Astrocyte of the cerebellum (primary cell): ENCODE measurements around the gene RBP3.

Experiments used
- DNase-seq: peaks from one replicate; pipeline ENCODE4 v3.0.0-alpha.2; 2011; ENCODE audit warnings: low read depth
- H3K4me3 ChIP-seq: 2 replicates; pipeline ENCODE4 v1.5.1; 2011; ENCODE audit warnings: mild to moderate bottlenecking, low read depth, low read length, moderate library complexity
- in situ Hi-C: cut with HindIII; loops from 2 replicates; pipeline ENCODE4 v1.10.0; 2017; ENCODE audit warnings: low sequenced_read_pairs
- TF ChIP-seq, protein P1 (sequence below): IDR thresholded peaks from 2 replicates; pipeline ENCODE4 v1.5.1; 2012; ENCODE audit warnings: low read length, low read depth, moderate library complexity, mild to moderate bottlenecking; ENCODE audit errors: missing control alignments

Gene RBP3

DNA sequence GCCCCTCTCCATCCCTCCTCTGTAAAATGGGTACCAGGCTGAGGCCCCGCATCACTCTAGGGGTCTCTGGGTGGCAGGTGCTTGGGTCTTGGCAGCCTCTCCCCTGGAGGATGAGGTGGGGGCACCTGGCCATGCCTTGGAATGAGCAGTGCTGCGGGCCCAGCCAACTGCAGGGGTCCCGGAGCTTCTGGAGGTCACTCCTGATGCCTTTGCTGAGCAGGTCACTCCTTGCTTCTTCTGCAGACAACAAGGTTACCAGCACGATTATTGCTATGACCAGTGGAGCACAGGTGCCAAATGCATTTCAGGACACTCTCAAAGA, 58.3 kb downstream of the RBP3 start:
- in situ Hi-C loops: no loop called here
- no peak for DNase-seq
- H3K4me3 ChIP-seq: no peak overlapping the region
- TF ChIP-seq, protein P1, sequence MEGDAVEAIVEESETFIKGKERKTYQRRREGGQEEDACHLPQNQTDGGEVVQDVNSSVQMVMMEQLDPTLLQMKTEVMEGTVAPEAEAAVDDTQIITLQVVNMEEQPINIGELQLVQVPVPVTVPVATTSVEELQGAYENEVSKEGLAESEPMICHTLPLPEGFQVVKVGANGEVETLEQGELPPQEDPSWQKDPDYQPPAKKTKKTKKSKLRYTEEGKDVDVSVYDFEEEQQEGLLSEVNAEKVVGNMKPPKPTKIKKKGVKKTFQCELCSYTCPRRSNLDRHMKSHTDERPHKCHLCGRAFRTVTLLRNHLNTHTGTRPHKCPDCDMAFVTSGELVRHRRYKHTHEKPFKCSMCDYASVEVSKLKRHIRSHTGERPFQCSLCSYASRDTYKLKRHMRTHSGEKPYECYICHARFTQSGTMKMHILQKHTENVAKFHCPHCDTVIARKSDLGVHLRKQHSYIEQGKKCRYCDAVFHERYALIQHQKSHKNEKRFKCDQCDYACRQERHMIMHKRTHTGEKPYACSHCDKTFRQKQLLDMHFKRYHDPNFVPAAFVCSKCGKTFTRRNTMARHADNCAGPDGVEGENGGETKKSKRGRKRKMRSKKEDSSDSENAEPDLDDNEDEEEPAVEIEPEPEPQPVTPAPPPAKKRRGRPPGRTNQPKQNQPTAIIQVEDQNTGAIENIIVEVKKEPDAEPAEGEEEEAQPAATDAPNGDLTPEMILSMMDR: no peak

DNA sequence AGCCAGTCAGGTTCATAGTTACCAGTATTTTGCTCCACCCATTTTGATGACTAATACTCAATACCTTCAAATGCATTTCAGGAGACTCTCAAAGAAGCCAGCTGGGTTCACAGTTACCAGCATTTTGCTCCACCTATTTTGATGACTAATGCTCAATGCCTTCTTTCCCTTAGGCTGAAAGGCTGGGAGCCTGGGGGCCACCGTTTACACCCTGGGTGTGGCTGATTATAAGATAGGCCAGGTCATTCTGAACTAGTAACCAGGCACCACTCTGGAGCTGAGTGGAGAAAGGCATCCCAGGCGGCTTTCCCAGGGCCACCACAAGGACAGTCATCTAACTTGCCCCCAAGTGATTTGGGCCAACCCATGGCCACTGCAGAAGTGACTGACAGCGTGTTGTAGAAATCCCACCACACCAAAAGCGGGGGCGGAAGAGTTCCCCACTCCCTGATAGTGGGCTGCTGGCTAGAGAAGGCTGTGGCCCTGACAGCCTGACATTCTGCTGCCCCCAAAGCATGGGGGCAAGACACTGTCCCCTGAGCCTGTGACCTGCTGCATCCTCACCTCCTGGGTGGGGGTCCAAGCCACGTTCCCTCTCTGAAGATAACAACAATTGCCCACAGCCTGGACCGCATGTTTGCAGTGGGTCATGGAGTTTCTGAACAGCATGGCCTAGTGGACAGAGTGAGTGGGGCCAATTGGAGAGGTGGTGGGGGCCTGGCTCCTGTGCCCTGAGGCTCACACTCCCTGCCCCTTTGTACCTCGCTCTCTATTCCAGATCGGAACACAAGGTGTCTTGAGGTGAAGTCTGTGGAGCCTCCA, 58.9 kb downstream of the RBP3 start:
- no peak overlapping the region for H3K4me3 ChIP-seq
- peak; percentile 45 for DNase-seq
- TF ChIP-seq, protein P1: no peak
- in situ Hi-C loops: no loop called here
